ENCODE measurements around the gene NISCH.

DNA sequence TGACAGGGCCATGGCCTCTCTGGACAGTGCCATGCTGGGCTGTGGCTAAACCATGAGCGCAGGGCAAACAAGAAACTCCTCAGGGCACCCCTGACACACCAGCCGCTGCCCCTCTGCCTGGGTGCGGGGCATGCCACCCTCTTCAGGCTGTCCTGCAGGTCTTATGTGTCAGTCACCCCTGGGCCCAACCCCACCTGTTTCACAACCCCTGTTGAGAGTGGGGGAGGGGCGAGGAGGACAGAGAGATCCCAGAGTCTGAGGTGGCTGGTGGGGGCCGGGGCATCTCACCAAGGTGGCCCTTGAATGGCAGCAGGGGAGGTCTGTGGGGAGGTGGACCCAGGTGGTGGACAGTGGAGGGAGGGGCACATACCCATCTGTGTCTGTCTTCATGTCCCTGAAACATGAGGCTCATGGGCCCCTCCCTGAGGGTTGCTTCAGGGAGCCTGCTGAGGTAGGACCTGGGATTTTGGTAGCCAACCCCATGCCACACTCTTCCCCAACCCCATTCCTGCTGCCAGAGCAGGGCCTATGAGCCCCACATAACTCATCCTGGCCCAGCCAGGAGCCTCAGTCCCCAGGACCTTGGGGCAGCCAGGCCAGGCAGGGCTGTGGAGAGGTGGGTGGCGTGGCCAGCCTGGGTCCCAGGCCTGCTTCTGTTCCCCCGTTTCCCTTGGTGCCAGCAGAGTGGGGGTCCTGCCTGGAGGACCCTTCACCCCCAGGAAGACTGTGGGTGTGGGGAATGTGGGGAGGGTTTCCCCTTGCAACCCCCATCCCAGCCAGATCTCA is 38.0 kb downstream of the NISCH start:
- TF ChIP-seq, protein P1, sequence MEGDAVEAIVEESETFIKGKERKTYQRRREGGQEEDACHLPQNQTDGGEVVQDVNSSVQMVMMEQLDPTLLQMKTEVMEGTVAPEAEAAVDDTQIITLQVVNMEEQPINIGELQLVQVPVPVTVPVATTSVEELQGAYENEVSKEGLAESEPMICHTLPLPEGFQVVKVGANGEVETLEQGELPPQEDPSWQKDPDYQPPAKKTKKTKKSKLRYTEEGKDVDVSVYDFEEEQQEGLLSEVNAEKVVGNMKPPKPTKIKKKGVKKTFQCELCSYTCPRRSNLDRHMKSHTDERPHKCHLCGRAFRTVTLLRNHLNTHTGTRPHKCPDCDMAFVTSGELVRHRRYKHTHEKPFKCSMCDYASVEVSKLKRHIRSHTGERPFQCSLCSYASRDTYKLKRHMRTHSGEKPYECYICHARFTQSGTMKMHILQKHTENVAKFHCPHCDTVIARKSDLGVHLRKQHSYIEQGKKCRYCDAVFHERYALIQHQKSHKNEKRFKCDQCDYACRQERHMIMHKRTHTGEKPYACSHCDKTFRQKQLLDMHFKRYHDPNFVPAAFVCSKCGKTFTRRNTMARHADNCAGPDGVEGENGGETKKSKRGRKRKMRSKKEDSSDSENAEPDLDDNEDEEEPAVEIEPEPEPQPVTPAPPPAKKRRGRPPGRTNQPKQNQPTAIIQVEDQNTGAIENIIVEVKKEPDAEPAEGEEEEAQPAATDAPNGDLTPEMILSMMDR (IDR thresholded peaks at IDR 0.05): no peak
- TF ChIP-seq POLR2A (IDR thresholded peaks at IDR 0.05): no peak

Measured in right lobe of liver (tissue), 4 donors.